DOHH2 (cell line): Measurements from ENCODE around the gene APAF1.

Experiments
- H3F3A ChIP-seq: fragments of 200-600 bp; sonication (generic), shearing (Covaris generic); 2 replicates; pipeline ENCODE4 v1.6.0; 2016; ENCODE audit warnings: antibody characterized with exemption, mild to moderate bottlenecking; ENCODE audit not compliant: control insufficient read depth, insufficient read depth
- H3K27ac ChIP-seq: fragments of 200-600 bp; sonication (generic); 2 replicates; pipeline ENCODE4 v1.5.1; 2014; ENCODE audit warnings: low read depth, mild to moderate bottlenecking, low read length, moderate library complexity
- H3K27me3 ChIP-seq: fragments of 200-600 bp; sonication (generic); 2 replicates; pipeline ENCODE4 v1.6.1; 2014; ENCODE audit warnings: mild to moderate bottlenecking, low read length, mixed read lengths; ENCODE audit not compliant: control insufficient read depth
- H3K36me3 ChIP-seq: fragments of 200-600 bp; sonication (generic); 2 replicates; pipeline ENCODE4 v1.6.1; 2014; ENCODE audit warnings: mild to moderate bottlenecking, low read length, moderate library complexity, mixed read lengths; ENCODE audit not compliant: control insufficient read depth
- H3K4me1 ChIP-seq: fragments of 200-600 bp; sonication (generic); 2 replicates; pipeline ENCODE4 v1.6.1; 2014; ENCODE audit warnings: mild to moderate bottlenecking, low read length, mixed read lengths; ENCODE audit not compliant: control insufficient read depth
- H3K4me2 ChIP-seq: fragments of 200-600 bp; sonication (generic); 2 replicates; pipeline ENCODE4 v1.6.0; 2014; ENCODE audit warnings: mild to moderate bottlenecking, low read length, moderate library complexity
- H3K4me3 ChIP-seq: fragments of 200-600 bp; sonication (generic); 2 replicates; pipeline ENCODE4 v1.5.1; 2014; ENCODE audit warnings: mild to moderate bottlenecking, low read length, mixed read lengths
- H3K79me2 ChIP-seq: fragments of 200-600 bp; sonication (generic); 2 replicates; pipeline ENCODE4 v1.6.1; 2014; ENCODE audit warnings: mild to moderate bottlenecking, low read length, mixed read lengths; ENCODE audit not compliant: control insufficient read depth
- H3K9me2 ChIP-seq: fragments of 200-600 bp; sonication (generic); replicated peaks from 2 replicates; pipeline ENCODE4 v1.6.1; 2014; ENCODE audit warnings: mild to moderate bottlenecking, low read length, mixed read lengths; ENCODE audit not compliant: control insufficient read depth
- H3K9me3 ChIP-seq: fragments of 200-600 bp; sonication (generic); 2 replicates; pipeline ENCODE4 v1.6.1; 2014; ENCODE audit warnings: antibody characterized with exemption, low read length, mixed read lengths; ENCODE audit not compliant: control insufficient read depth, insufficient read depth
- H4K20me1 ChIP-seq: fragments of 200-600 bp; sonication (generic); 2 replicates; pipeline ENCODE4 v1.6.0; 2014; ENCODE audit warnings: low read depth, mild to moderate bottlenecking, antibody characterized with exemption, low read length, moderate library complexity; ENCODE audit not compliant: control insufficient read depth, insufficient read depth
- EZH2phosphoT487 ChIP-seq: fragments of 200-600 bp; sonication (generic); IDR thresholded peaks from 2 replicates; pipeline ENCODE4 v1.6.1; 2017; ENCODE audit warnings: borderline replicate concordance, mild to moderate bottlenecking, antibody characterized with exemption, low read length, moderate library complexity, mixed read lengths
- TF ChIP-seq, protein P1 (sequence below): fragments of 200-600 bp; sonication (generic); IDR thresholded peaks from one replicate; pipeline ENCODE4 v1.5.1; 2014; ENCODE audit warnings: antibody characterized with exemption, mild to moderate bottlenecking, low read depth, low read length; ENCODE audit not compliant: poor library complexity, severe bottlenecking

The APAF1 gene

GRCh38 chr12:98669751-98670150, 24.7 kb downstream of the APAF1 start:
- TF ChIP-seq, protein P1, sequence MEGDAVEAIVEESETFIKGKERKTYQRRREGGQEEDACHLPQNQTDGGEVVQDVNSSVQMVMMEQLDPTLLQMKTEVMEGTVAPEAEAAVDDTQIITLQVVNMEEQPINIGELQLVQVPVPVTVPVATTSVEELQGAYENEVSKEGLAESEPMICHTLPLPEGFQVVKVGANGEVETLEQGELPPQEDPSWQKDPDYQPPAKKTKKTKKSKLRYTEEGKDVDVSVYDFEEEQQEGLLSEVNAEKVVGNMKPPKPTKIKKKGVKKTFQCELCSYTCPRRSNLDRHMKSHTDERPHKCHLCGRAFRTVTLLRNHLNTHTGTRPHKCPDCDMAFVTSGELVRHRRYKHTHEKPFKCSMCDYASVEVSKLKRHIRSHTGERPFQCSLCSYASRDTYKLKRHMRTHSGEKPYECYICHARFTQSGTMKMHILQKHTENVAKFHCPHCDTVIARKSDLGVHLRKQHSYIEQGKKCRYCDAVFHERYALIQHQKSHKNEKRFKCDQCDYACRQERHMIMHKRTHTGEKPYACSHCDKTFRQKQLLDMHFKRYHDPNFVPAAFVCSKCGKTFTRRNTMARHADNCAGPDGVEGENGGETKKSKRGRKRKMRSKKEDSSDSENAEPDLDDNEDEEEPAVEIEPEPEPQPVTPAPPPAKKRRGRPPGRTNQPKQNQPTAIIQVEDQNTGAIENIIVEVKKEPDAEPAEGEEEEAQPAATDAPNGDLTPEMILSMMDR, result no peak
- no peak for TF ChIP-seq EZH2phosphoT487
- Histone ChIP-seq H3K4me1 (peaks cover 7% of the 10 kb centered on the region), H3K79me2 (no peaks in the 10 kb centered on the region), H4K20me1 (no peaks in the 10 kb centered on the region), H3K9me3 (no peaks in the 10 kb centered on the region), H3K4me3 (no peak overlapping the region), H3K36me3 (peaks cover 51% of the 10 kb centered on the region), H3K9me2 (no peaks in the 10 kb centered on the region), H3F3A (0 out of 2 replicates have a peak, but pooled peaks cover 4% of the 10 kb centered on the region), H3K27me3 (no peaks in the 10 kb centered on the region), H3K27ac (no peak overlapping the region), H3K4me2 (no peak overlapping the region)

DNA sequence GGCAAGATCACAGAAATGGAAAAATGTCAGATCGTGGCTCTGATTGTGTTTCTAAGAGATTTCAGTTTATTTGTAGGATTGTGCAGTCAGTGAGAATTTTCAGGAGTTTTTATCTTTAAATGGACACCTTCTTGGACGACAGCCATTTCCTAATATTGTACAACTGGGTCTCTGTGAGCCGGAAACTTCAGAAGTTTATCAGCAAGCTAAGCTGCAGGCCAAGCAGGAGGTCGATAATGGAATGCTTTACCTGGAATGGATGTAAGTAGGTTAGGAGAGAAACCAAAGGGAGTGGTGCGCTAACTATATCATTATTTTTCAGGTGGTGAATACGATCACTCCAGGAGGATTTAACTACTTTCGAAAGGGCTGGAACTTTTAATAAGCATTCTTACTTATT, 26.4 kb downstream of the APAF1 start:
- peaks cover 47% of the 10 kb centered on the region for H3K36me3 ChIP-seq
- H3F3A ChIP-seq, result 0 out of 2 replicates have a peak, but pooled peaks cover 4% of the 10 kb centered on the region
- no peaks in the 10 kb centered on the region for H3K9me2 ChIP-seq
- H3K9me3 ChIP-seq, result no peaks in the 10 kb centered on the region
- no peak for TF ChIP-seq EZH2phosphoT487
- TF ChIP-seq, protein P1, result no peak
- peaks cover 7% of the 10 kb centered on the region for H3K4me1 ChIP-seq
- no peak overlapping the region for H3K4me3 ChIP-seq
- H4K20me1 ChIP-seq, result no peaks in the 10 kb centered on the region
- H3K27ac ChIP-seq, result no peak overlapping the region
- H3K79me2 ChIP-seq, result no peaks in the 10 kb centered on the region
- H3K4me2 ChIP-seq, result no peak overlapping the region
- no peaks in the 10 kb centered on the region for H3K27me3 ChIP-seq

GRCh38 chr12:98674841-98675240, 29.8 kb downstream of the APAF1 start:
- Histone ChIP-seq H3K4me1 (no peaks in the 10 kb centered on the region), H3K4me2 (no peak overlapping the region), H3K27me3 (no peaks in the 10 kb centered on the region), H3F3A (0 out of 2 replicates have a peak, but pooled peaks cover 4% of the 10 kb centered on the region), H3K4me3 (no peak overlapping the region), H3K9me2 (no peaks in the 10 kb centered on the region), H3K36me3 (peaks cover 29% of the 10 kb centered on the region), H3K27ac (no peak overlapping the region), H3K9me3 (no peaks in the 10 kb centered on the region), H4K20me1 (no peaks in the 10 kb centered on the region), H3K79me2 (no peaks in the 10 kb centered on the region)
- no peak for TF ChIP-seq EZH2phosphoT487
- TF ChIP-seq, protein P1, result no peak
